Activated naive CD8-positive, alpha-beta T cell treated with anti-CD3 and anti-CD28 coated beads, Interleukin-2, amount 10 ng/mL, durations not matched to agents 7 days and 5 days (primary cell): ENCODE measurements around the gene FAM217B. TPM values are rescaled to one million over a fixed set of nuclear protein-coding genes. Genes with fewer than 3 reads are reported as not detected.
"Not testable (repeated sequence)": the region's sequence is repeated elsewhere in the genome, so short reads cannot be mapped to it uniquely, and the experiment has no call there.

Source experiments
- ATAC-seq: fragments of 150-1000 bp; cut with Tn5 transposase; one replicate; pipeline ENCODE4 v1.10.0; 2021; ENCODE audit warnings: low read depth, moderate library complexity
- POLR2A ChIA-PET: fragments of 350-600 bp; sonication (Branson Sonifier 250); formaldehyde crosslinking; loops from one replicate; lab custom pipeline; 2021; ENCODE audit warnings: antibody characterized with exemption; lab: Charles Lee
- DNase-seq: peaks from one replicate; pipeline ENCODE4 v3.0.0; 2021
- H3K27ac Mint-ChIP-seq: one replicate; pipeline ENCODE4 v1.8.0; 2022; ENCODE audit warnings: mild to moderate bottlenecking, mixed read lengths
- H3K27me3 Mint-ChIP-seq: one replicate; pipeline ENCODE4 v1.8.0; 2022; ENCODE audit warnings: mild to moderate bottlenecking, moderate library complexity, mixed read lengths
- H3K36me3 Mint-ChIP-seq: one replicate; pipeline ENCODE4 v1.8.0; 2021; ENCODE audit warnings: mild to moderate bottlenecking, mixed read lengths
- H3K4me1 Mint-ChIP-seq: one replicate; pipeline ENCODE4 v1.8.0; 2021; ENCODE audit warnings: mixed read lengths
- H3K4me3 Mint-ChIP-seq: one replicate; pipeline ENCODE4 v1.8.0; 2022; ENCODE audit warnings: mild to moderate bottlenecking, moderate library complexity, mixed read lengths
- H3K9me3 Mint-ChIP-seq: one replicate; pipeline ENCODE4 v1.8.0; 2021; ENCODE audit warnings: mixed read lengths
- total RNA-seq, 2 experiments: library from RNA; stranded (reverse); gene quantifications; one replicate each; pipeline ENCODE4 v1.2.3, GENCODE V29; 2021

Gene FAM217B
- total RNA-seq, 2 experiments from 2014 or later = 32.7 to 36.0 TPM

DNA sequence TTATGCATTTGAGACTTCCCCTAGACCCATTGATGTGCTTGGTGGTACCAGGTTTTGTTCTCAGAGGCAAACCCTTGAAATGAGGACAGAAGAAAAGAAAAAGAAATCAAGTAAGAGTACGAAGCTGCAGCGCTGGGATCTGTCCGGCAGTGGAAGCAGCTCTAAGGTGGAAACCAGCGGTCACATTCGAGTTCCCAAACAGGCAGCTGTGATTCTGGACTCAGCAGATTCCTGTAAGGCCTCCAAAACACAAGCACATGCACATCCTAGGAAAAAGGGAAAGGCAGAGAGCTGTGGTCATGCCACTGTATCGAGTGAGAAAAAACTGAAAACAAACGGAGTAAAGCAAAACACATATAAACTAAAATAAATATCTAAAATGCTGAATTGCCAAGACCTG, 4.5 kb downstream of the FAM217B start:
- Mint-ChIP-seq H3K4me3 (no peak overlapping the region), H3K27me3 (no peaks in the 10 kb centered on the region)

DNA sequence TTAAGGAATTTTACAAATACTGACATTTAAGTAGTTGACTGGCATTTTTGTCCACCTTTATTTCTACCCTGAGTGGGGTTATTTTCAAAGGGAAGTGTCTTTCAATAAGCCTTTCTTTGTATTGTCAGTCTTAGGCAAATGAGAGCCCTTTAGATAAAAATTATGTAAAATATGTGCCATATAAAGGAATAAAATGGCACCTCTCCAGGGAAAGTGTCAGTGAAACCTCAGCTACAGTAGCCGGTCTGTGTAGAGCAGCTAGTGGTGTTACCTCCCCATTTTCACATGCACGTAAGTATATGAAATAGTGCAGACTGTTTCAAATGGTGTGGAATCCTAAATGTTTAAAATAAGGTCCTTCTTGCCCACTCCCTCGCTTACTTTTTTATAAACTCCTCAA, 5.0 kb downstream of the FAM217B start:
- DNase-seq = no peak

More for the DNA sequence above, 4.5 kb downstream of the FAM217B start:
- ATAC-seq (no peak), DNase-seq (no peak)
- H3K9me3 Mint-ChIP-seq = no peaks in the 10 kb centered on the region
- peaks cover 27% of the 10 kb centered on the region for H3K4me1 Mint-ChIP-seq
- H3K27ac Mint-ChIP-seq = no peak overlapping the region
- H3K36me3 Mint-ChIP-seq = peaks cover 9% of the 10 kb centered on the region
- POLR2A ChIA-PET = no interaction called here

DNA sequence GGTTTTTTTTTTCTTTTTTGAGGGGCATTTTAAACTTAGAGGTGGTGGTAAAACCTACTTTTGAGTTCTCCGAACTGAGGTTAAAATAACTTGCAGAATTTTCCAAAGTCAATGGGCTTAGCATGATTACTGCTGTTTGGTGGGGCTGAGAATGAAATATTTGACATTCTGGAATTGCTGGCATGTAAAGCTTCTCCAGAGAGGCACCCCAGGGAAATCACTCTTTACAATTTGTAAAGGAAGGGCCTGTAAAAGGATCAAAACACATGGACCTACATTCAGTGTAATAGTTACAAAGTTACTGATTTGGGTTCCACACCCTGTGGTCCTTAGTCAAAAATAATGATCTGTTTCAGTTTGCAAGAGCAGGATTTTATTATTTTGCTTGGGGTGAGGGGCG, 5.5 kb downstream of the FAM217B start:
- ATAC-seq = no peak
- Mint-ChIP-seq H3K27me3 (no peaks in the 10 kb centered on the region), H3K4me1 (peaks cover 27% of the 10 kb centered on the region), H3K9me3 (no peaks in the 10 kb centered on the region), H3K4me3 (no peak overlapping the region), H3K27ac (no peak overlapping the region), H3K36me3 (peaks cover 9% of the 10 kb centered on the region)
- no peak for DNase-seq
- POLR2A ChIA-PET = interaction anchor here (0.8 kb wide), 1 partner anchor 9 kb away, joined by 3 read pairs; no protein-coding TSS in a partner anchor

More for the DNA sequence above, 5.0 kb downstream of the FAM217B start:
- Mint-ChIP-seq H3K4me1 (peaks cover 27% of the 10 kb centered on the region), H3K27me3 (no peaks in the 10 kb centered on the region), H3K36me3 (peaks cover 9% of the 10 kb centered on the region), H3K4me3 (no peak overlapping the region), H3K27ac (no peak overlapping the region), H3K9me3 (no peaks in the 10 kb centered on the region)
- no peak for ATAC-seq
- POLR2A ChIA-PET = interaction anchor here (0.8 kb wide), 1 partner anchor 8 kb away, joined by 3 read pairs; no protein-coding TSS in a partner anchor

DNA sequence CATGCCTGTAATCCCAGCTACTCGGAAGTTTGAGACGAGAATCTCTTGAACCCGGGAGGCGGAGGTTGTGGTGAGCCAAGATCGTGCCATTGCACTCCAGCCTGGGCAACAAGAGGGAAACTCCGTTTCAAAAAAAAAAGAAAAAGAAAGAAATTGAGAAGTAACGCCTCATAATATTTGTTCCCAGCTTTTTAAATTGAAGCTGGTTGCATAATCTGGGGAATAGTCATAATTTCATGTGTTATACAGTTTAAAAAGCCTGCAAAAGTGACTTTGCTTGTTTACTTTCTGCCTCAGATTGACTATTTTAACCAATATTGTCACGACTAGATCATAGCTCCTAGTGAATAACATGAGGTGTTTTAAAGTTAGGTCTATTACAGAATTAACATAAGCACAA, 7.2 kb downstream of the FAM217B start:
- no peak for ATAC-seq
- H3K36me3 Mint-ChIP-seq = peaks cover 9% of the 10 kb centered on the region
- POLR2A ChIA-PET = no interaction called here

DNA sequence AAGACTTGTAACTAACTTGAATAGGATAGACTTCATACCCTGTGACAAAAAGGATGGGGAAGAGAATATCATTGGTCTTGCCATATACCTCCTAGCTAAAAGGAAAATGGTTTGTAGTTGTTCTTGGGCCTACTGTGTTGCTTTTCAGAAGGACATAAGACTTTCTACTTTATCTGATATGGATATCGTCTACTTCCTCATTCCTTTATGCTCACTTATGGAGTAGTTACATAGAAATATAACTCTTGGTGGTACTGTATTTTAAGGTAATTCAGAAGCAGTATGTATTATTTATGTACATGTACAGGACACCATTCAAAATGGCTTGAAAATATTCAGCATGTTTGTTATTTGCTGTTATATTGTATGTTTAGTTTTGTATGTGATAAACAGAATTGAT, 8.0 kb downstream of the FAM217B start:
- DNase-seq (no peak), ATAC-seq (no peak)
- H3K27me3 Mint-ChIP-seq = no peaks in the 10 kb centered on the region
- peaks cover 9% of the 10 kb centered on the region for H3K36me3 Mint-ChIP-seq
- no peak overlapping the region for H3K4me3 Mint-ChIP-seq
- H3K9me3 Mint-ChIP-seq = no peaks in the 10 kb centered on the region
- H3K4me1 Mint-ChIP-seq = peaks cover 16% of the 10 kb centered on the region
- peak overlapping the region; percentile 83 for H3K27ac Mint-ChIP-seq
- POLR2A ChIA-PET = interaction anchor here (1.3 to 2.0 kb wide), 2 partner anchors 8 to 109 kb away, joined by 5 to 11 read pairs; partner anchors contain the start of genes FAM217B and PPP1R3D

More for the DNA sequence above, 7.2 kb downstream of the FAM217B start:
- no peaks in the 10 kb centered on the region for H3K9me3 Mint-ChIP-seq
- no peak for DNase-seq
- H3K4me1 Mint-ChIP-seq = peaks cover 16% of the 10 kb centered on the region
- H3K27me3 Mint-ChIP-seq = no peaks in the 10 kb centered on the region
- H3K4me3 Mint-ChIP-seq = no peak overlapping the region
- no peak overlapping the region for H3K27ac Mint-ChIP-seq

DNA sequence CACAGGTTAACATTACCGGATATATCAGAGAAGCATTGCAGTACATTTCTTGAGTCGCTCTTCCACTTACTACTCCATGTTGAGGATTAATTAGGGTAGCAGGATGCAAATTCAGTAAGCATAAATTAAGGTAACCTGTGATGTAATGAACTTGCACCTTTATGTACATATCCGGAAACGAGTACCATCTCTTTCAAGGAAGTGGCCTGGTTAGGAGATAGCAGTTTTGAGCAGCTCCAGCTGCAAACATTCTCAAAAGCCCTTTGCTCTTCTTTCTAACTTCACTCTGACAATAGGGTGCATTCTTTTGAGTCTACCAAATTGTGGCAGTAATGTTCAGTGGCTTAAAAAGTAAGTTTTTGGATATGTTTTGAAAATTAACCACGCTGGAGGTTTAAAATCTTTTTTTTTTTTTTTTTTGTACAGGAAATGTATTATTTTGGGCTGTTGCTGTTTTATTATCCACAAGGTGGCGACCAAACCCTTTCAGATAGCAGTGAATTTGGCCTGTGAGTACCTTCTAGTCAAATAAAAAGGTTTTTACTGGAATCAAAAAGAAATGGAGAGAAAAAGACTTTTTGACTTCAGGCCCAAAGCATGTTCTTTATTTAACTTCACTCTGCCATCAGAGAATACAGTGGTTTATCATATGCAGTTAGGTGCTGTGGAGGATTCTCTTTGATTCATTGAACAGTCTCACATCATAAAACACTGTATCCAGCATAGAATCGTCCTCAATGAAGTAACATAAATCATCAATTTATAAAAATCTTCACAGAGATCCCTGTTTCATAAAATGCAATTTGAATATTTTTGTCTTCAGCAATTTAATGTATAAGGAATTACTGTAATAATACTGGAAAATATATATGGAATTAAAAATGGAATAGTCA, 8.9 kb downstream of the FAM217B start:
- Mint-ChIP-seq H3K9me3 (no peaks in the 10 kb centered on the region), H3K27me3 (no peaks in the 10 kb centered on the region), H3K4me3 (peak overlapping the region; percentile 77), H3K27ac (peak overlapping the region; percentile 83), H3K36me3 (peaks cover 9% of the 10 kb centered on the region), H3K4me1 (peaks cover 16% of the 10 kb centered on the region)
- peak; percentile 90 for ATAC-seq
- POLR2A ChIA-PET = interaction anchor here (1.3 to 2.0 kb wide), 2 partner anchors 9 to 108 kb away, joined by 5 to 11 read pairs; partner anchors contain the start of genes FAM217B and PPP1R3D
- DNase-seq = no peak

DNA sequence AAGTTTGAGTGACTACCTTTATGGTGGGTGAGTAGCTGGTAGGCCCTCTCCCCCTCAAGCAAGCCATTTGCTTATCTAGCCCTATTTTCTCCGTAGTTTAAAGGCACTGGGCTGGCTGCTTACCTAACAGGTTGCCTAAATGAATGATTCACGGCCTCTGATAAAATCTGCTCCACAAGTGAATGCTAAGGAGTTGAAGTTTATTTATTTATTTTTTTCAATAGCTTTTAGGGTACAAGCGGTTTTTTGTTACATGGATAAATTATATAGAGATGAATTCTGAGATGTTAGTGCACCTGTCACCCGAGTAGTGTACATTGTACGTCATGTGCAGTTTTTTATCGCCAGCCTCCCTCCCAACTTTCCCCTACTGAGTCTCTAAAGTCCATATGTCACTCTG, 9.7 kb downstream of the FAM217B start:
- peaks cover 4% of the 10 kb centered on the region for H3K36me3 Mint-ChIP-seq
- no peak overlapping the region for H3K27ac Mint-ChIP-seq
- H3K4me1 Mint-ChIP-seq = peaks cover 15% of the 10 kb centered on the region
- ATAC-seq (no peak), DNase-seq (no peak)
- POLR2A ChIA-PET = no interaction called here
- H3K9me3 Mint-ChIP-seq = no peaks in the 10 kb centered on the region
- H3K27me3 Mint-ChIP-seq = no peaks in the 10 kb centered on the region
- H3K4me3 Mint-ChIP-seq = no peak overlapping the region

DNA sequence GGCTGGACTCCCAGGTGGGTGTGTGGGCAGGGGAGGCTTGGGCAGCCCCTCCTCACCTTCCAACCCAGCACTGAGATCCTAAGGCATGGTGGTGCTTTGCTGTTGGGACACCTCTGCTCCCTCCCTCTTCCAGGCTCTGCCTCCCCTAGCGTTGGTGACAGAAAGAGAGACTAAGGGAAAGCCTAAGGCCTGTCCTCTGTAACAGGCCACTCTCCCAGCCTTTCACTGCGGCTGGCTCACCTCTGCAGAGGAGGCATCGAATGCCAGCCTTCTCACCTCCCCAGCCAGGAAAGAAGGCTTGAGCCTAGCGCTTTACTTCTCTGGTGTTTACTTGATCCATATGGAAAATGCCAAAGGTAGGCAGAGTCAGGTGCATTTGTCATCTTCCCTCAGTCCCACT, 14.5 kb downstream of the FAM217B start:
- DNase-seq = no peak
- Mint-ChIP-seq H3K4me1 (no peaks in the 10 kb centered on the region), H3K9me3 (no peaks in the 10 kb centered on the region), H3K36me3 (peaks cover 1% of the 10 kb centered on the region), H3K27me3 (no peaks in the 10 kb centered on the region), H3K27ac (no peak overlapping the region), H3K4me3 (no peak overlapping the region)
- ATAC-seq = no peak
- POLR2A ChIA-PET = interaction anchor here (1.2 kb wide), 1 partner anchor 15 kb away, joined by 3 read pairs; the partner anchor contains the start of genes FAM217B and PPP1R3D

DNA sequence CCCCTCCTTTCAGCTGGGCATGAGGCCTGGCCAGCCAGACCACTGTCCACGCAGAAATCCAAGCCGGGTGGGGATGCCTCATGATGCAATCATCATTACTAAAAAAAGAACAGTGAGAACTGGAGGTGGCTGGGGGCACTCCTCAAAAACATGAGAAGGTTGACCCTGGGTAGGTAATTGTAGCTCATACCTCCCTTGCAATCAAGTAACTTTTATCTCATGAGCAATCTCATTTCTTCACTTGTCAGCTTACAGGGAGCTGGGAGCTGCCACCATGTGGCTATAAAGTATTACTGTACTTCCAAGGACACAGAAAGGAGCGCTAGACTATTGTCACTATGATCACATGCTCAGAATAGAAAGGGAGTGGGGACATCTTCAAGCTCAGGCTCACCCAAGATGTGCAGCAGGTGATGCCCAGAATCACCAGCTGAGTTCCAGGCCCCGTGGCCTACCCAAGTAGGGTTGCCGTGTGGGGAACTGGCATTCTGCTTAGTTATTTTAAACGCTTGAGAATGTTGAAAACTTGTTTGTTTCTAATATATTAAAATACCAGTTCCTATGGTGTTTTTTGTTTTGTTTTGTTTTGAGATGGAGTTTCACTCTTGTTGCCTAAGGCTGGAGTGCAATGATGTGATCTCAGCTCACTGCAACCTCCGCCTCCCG, 15.1 kb downstream of the FAM217B start:
- no peak overlapping the region for H3K27ac Mint-ChIP-seq
- POLR2A ChIA-PET = interaction anchor here (1.2 kb wide), 1 partner anchor 15 kb away, joined by 3 read pairs; the partner anchor contains the start of genes FAM217B and PPP1R3D
- H3K4me3 Mint-ChIP-seq = no peak overlapping the region
- H3K27me3 Mint-ChIP-seq = no peaks in the 10 kb centered on the region
- H3K9me3 Mint-ChIP-seq = no peaks in the 10 kb centered on the region
- DNase-seq (no peak), ATAC-seq (no peak)
- peaks cover 1% of the 10 kb centered on the region for H3K36me3 Mint-ChIP-seq
- H3K4me1 Mint-ChIP-seq = no peaks in the 10 kb centered on the region

DNA sequence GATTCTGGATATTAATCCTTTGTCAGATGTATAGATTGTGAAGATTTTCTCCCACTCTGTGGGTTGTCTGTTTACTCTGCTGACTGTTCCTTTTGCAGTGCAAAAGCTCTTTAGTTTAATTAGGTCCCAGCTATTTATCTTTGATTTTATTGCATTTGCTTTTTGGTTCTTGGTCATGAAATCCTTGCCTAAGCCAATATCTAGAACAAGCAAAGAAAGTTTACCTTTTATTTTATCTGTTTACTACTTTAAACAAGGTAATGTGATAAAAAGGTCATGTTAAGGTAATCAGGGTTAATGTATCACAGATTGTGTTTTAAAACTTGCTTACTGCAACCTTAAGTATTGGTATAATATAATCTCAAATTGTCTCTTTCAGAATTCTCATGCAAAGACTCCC, 17.4 kb downstream of the FAM217B start:
- DNase-seq, H3K27me3 Mint-ChIP-seq, H3K27ac Mint-ChIP-seq, H3K4me1 Mint-ChIP-seq, H3K4me3 Mint-ChIP-seq, ATAC-seq, H3K9me3 Mint-ChIP-seq, H3K36me3 Mint-ChIP-seq, POLR2A ChIA-PET: not testable (repeated sequence)

DNA sequence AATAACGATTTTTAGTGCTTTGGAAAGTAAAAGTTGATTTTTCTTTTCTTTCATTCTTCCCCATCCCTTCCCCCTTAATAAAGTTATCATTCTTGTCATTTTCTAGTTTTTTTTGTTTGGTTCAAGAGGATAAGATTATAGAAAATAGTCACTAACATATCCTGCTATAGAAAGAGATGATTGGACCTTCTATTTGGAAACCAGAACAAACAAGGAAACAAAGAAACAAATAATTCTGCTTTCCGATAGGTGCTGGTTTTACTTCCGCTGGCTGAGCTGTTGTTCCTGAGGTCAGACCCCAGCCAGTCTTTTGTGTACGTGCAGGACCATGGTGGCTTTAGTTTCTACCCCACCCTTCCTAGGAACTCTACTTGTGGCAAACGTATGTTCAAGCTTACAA, 17.9 kb downstream of the FAM217B start, which contains the start of gene CDH26:
Gene CDH26 (plus strand): TSS at position 301 of the 400 bp plus-strand sequence. CDS start 304 bp downstream, outside the sequence.
- Mint-ChIP-seq H3K36me3 (no peaks in the 10 kb centered on the region), H3K27ac (no peak within 1 kb of the TSS), H3K9me3 (no peaks in the 10 kb centered on the region), H3K4me3 (no peak within 1 kb of the TSS), H3K4me1 (no peaks in the 10 kb centered on the region), H3K27me3 (no peaks in the 10 kb centered on the region)
- ATAC-seq (no peak), DNase-seq (no peak)
- POLR2A ChIA-PET = no interaction called here

DNA sequence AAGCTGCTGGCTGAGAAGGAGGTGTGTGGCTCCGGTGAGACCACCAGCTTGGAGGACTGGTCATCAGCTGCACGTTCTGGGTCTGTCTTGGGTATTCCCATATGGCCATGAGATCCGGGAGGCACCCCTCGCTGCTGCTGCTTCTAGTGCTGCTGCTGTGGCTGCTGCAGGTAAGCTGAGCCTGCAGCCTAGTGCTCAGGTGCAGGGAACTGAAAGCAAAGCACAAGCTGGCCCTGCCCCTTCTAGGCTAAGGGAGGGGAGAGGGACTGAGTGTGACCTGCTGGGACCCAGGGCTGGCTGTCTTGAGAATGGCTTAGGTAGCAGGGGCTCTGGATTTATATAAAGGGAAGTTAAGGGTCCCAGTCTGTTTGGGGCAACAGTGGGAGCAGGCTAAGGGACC, 18.4 kb downstream of the FAM217B start:
- Mint-ChIP-seq H3K27ac (no peak overlapping the region), H3K36me3 (no peaks in the 10 kb centered on the region), H3K4me3 (no peak overlapping the region), H3K27me3 (no peaks in the 10 kb centered on the region), H3K9me3 (no peaks in the 10 kb centered on the region), H3K4me1 (no peaks in the 10 kb centered on the region)
- ATAC-seq = no peak
- POLR2A ChIA-PET = no interaction called here
- no peak for DNase-seq

DNA sequence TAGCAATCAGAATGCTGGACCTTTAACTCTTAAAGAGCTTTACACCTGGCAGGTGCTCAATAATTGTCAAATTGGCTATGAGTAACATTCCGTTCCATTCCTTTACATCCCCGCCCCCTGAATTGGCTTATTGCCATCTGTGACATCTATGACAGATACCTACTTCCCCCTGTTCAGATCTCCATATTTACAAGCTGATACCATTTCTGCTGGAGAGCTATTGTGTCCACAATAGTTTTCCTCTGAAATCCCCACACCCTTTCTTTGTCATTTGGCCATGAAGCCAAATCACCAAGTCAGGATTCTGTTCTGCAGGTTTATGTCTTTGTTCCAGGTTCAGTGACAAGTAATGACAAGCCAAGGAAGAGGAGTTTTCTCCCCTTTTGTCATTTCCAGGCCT, 21.2 kb downstream of the FAM217B start:
- H3K27me3 Mint-ChIP-seq = no peaks in the 10 kb centered on the region
- POLR2A ChIA-PET = no interaction called here
- no peak overlapping the region for H3K4me3 Mint-ChIP-seq

More for the DNA sequence above, 21.2 kb downstream of the FAM217B start:
- Mint-ChIP-seq H3K36me3 (no peaks in the 10 kb centered on the region), H3K9me3 (no peaks in the 10 kb centered on the region), H3K4me1 (no peaks in the 10 kb centered on the region), H3K27ac (no peak overlapping the region)
- ATAC-seq = no peak
- DNase-seq = no peak
